GM13977 (cell line): Measurements from ENCODE around the gene RSRC1.

Source experiments
- DNase-seq: peaks from one replicate; pipeline ENCODE4 v3.0.0; 2012; ENCODE audit warnings: low spot score
- in situ Hi-C: fragments of 300-500 bp; cut with MboI; formaldehyde crosslinking; loops from one replicate; pipeline ENCODE4 v1.12.0; 2022; ENCODE audit warnings: low sequenced_read_pairs, low pct_unique_long_range_greater_than_20kb, mixed read lengths, inconsistent platforms; ENCODE audit not compliant: unreplicated experiment
- TF ChIP-seq, protein P1 (sequence below): IDR thresholded peaks from 2 replicates; pipeline ENCODE4 v1.5.1; 2012; ENCODE audit warnings: mild to moderate bottlenecking, control low read depth; ENCODE audit not compliant: insufficient read depth; ENCODE audit errors: extremely low read depth, missing control alignments

Gene RSRC1

DNA sequence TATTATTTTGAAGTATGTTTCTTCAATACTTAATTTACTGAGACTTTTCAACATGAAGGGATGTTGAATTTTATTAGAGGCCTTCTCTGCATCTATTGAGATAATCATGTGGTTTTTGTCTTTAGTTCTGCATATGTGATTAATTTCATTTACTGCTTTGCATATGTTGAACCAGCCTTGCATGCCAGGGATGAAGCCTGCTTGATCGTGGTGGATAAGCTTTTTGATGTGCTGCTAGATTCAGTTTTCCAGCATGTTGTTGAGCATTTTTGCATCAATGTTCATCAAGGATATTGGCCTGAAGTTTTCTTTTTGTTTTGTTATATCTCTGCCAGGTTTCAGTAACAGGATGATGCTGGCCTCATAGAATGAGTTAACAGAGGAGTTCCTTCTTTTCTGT lies 134.4 kb downstream of the RSRC1 start:
- TF ChIP-seq, protein P1, sequence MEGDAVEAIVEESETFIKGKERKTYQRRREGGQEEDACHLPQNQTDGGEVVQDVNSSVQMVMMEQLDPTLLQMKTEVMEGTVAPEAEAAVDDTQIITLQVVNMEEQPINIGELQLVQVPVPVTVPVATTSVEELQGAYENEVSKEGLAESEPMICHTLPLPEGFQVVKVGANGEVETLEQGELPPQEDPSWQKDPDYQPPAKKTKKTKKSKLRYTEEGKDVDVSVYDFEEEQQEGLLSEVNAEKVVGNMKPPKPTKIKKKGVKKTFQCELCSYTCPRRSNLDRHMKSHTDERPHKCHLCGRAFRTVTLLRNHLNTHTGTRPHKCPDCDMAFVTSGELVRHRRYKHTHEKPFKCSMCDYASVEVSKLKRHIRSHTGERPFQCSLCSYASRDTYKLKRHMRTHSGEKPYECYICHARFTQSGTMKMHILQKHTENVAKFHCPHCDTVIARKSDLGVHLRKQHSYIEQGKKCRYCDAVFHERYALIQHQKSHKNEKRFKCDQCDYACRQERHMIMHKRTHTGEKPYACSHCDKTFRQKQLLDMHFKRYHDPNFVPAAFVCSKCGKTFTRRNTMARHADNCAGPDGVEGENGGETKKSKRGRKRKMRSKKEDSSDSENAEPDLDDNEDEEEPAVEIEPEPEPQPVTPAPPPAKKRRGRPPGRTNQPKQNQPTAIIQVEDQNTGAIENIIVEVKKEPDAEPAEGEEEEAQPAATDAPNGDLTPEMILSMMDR: no peak
- in situ Hi-C loops: no loop called here
- DNase-seq: no peak

- in situ Hi-C loops: no loop called here
- DNase-seq: no peak
- TF ChIP-seq, protein P1: no peak
Observed at GRCh38 chr3:158247288-158247687, 137.4 kb downstream of the RSRC1 start.

DNA sequence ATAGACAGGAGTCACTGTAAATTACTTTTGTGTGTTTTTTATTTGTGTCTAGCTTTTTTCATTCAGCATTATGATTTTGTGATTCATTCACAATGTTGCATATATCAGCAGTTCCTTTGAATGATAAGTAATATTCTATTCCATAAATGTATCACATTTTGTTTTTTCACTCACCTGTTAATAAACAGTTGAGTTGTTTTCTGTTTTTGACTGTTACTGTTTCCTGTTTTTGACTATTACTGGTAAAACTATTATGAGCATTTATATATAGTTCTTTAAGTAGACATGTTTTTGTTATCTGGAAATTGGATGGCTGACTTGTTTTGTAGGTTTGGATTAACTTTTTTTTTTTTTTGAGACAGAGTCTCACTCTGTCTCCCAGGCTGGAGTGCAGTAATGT lies 138.4 kb downstream of the RSRC1 start:
- no peak for DNase-seq
- in situ Hi-C loops: no loop called here

DNA sequence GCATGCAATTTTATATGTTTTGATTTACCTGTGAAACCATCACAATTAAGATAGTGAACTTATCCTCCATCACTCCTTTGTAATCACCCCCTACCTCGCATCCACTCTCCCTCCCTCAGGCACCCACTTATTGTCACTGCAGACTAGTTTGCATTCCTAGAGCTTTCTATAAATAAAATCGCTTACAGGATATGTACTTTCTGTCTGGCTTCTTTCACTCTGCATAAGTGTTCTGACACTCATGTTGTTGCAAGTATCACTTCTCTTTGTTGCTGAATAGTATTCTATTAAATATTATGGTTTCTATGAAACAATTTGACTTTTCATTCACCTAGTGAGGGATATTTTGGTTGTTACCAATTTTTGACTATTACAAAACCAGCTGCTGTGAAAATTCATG lies 139.3 kb downstream of the RSRC1 start:
- in situ Hi-C loops: no loop called here
- TF ChIP-seq, protein P1: no peak
- no peak for DNase-seq

More for the DNA sequence above, 138.4 kb downstream of the RSRC1 start:
- TF ChIP-seq, protein P1: no peak

DNA sequence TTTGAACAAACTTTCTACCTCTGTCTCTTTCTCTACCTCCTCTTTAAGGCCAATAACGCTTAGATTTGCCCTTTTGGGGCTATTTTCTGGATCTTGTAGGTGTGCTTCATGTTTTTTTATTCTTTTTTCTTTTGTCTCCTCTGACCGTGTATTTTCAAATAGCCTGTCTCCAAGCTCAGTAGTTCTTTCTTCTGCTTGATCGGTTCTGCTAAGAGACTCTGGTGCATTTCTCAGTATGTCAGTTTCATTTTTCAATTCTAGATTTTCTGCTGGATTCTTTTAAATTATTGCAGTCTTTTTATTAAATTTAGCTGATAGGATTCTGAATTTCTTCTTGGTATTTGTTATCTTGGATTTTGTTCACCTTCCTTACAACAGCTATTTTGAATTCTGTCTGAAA lies 148.7 kb downstream of the RSRC1 start:
- TF ChIP-seq, protein P1: no peak
- in situ Hi-C loops: no loop called here
- no peak for DNase-seq

DNA sequence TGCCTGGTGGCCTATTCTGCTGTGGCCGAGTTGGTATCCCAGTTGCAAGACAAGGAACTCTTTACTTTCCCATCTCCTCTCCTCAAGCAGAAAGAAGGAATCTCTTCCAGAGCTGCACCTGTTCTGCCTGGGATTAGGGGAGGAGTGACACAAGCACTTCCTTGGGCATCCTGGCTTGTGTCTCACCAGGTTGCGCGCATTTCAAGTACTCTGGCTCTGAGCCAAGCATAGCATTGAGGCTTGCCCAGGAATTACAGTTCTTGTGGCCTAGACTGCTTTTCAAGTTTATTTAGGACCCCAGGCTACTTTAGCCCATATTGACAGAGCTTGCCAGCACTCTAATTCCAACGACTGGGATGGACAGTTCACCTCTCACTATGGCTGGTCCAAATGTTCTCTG lies 150.5 kb downstream of the RSRC1 start:
- in situ Hi-C loops: no loop called here
- TF ChIP-seq, protein P1: no peak
- no peak for DNase-seq

GRCh38 chr3:158261371-158261991 lies 151.6 kb downstream of the RSRC1 start:
- in situ Hi-C loops: no loop called here
- TF ChIP-seq, protein P1: no peak
- no peak for DNase-seq
